IPS-18c (cell line): Measurements from ENCODE around the gene PLGRKT.
A peak's percentile ranks its signal among the peaks of the same experiment; 100 is the strongest.
"Not testable (repeated sequence)": the region's sequence is repeated elsewhere in the genome, so short reads cannot be mapped to it uniquely, and the experiment has no call there.

Experiments used
- H3K4me3 ChIP-seq: 2 replicates; pipeline ENCODE4 v1.7.0; 2013; ENCODE audit warnings: low read depth, mild to moderate bottlenecking, low read length, moderate library complexity; ENCODE audit not compliant: insufficient read depth
- H3K9me3 ChIP-seq: one replicate; pipeline ENCODE4 v1.6.1; 2013; ENCODE audit warnings: mild to moderate bottlenecking, low read length, moderate library complexity; ENCODE audit not compliant: control insufficient read depth, insufficient read depth

The PLGRKT gene

DNA sequence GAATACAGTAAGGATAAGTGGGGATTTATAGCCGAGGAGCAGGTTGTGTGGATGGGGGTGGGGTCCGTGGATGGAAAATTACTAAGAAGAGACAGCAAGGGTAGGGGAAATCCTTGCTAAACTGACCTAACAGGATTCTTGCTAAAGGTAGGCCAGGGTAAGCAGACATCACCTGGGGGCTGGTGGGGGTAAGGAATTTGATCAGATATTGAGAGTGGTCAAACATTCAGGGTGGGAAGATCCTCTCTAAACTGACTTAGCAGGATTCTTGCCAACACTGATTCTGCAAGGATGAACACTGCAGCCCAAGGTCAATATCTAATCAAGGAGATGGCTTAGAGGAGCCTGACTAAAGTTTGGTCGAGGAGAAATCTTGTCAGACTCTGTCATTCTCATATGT lies 2.7 kb upstream of the PLGRKT start:
- no peak overlapping the region for H3K4me3 ChIP-seq

DNA sequence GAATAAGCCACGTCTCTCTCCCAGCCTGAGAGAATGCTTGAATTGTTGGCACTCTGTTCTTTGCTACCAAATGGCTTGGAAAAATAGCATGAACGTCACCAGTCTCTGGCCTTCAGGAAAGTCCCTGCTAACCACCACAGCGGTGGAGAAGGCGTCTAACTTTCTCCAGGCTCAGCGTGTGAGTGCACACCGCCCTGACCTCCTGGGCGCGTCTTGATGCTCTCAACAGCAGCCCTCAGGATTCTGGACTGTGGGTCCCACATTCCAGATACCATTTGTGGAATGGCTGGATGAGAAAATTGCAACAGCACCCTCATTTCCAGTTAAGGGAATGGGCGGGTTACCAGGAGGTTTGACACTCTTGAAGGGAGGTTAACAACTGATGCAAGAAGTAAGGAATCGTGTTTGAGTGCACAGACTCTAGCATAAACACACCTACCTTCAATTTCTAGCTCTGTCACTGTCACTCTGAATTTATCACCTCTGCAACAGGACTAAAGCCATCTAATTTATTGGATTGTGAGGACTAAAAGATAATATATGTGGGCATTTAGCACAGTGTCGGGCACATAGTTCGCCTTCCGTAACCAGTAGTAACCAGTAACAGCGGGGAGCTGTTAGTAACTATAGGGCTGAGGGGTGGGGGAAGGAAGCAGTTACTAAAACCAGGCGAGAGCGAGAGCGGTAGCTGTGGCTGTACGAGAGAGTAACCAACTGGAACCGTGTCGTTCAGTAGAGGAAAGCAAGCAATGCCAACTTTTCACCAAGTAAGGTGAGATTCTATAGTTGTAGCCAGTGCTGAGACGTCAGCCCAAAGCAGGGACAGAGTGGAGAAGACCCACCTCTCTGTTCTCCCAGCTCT lies 807 bp upstream of the PLGRKT start:
- Histone ChIP-seq H3K9me3 (peaks cover 4% of the 10 kb centered on the region), H3K4me3 (peak overlapping the region; percentile 70)

More for the DNA sequence above, 2.7 kb upstream of the PLGRKT start:
- H3K9me3 ChIP-seq = no peaks in the 10 kb centered on the region

DNA sequence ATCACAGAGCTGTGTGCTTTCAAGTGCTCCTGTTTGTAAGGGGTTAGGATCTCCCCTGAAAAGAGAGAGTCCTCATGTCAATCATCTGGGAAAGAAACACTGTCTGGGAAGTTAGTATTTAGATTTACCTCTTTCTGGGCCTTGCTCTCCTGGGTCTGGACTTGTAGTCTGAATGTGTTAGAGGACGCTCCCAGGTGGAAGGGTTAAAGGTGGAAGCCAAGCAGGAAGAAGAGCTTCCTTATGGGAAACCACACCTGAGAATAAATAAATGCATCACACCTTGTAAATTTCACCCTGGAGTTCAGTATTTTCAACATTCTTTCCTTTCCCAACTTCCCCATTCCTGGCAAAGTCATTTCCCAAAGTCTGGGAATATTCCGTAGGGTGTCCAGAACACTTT lies 1.3 kb downstream of the PLGRKT start:
- H3K4me3 ChIP-seq = no peak overlapping the region; the same call in 1 of the 2 replicates
- H3K9me3 ChIP-seq = peaks cover 12% of the 10 kb centered on the region

DNA sequence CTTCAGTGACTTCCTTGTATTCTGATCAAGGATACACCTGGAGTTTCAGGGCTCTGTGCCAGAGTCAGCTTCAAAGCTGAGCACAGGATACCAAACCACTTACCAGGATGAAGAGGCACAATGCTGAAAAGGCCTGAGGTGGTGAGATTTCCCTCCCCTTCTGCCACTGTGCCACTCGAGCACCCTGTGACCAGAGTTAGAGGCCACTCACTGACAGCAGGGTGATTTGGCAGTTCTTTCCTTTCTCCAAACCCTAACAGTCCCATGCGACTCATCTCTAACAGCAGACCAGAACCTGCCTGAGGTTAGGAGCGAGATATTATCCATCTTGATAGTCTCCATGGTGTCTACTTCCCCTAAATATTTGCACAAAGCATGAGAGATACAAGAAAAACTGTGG lies 1.8 kb downstream of the PLGRKT start:
- peaks cover 12% of the 10 kb centered on the region for H3K9me3 ChIP-seq
- H3K4me3 ChIP-seq = peak overlapping the region; percentile 9; the same call in 1 of the 2 replicates

DNA sequence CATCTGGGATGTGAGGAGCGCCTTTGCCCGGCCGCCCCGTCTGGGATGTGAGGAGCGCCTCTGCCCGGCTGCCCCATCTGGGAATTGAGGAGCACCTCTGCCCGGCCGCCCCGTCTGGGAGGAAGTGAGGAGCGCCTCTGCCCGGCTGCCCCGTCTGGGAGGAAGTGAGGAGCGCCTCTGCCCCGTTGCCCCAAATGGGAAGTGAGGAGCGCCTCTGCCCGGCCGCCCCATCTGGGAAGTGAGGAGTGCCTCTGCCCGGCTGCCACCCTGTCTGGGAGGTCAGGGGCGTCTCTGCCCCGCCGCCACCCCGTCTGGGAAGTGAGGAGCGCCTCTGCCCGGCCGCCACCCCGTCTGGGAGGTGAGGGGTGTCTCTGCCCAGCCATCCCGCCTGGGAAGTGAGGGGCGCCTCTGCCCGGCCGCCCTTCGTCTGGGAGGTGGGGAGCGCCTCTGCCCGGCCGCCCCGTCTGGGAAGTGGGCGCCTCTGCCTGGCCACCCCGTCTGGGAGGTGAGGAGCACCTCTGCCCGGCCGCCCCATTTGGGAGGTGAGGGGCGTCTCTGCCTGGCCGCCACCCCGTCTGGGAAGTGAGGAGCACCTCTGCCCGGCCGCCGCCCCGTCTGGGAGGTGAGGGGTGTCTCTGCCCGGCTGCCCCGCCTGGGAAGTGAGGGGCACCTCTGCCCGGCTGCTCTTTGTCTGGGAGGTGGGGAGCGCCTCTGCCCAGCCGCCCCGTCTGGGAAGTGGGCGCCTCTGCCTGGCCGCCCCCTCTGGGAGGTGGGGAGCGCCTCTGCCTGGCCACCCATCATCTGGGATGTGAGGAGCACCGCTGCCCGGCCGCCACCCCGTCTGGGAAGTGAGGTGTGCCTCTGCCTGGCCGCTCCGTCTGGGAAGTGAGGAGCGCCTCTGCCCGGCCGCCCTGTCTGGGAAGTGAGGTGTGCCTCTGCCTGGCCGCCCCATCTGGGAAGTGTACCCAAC lies 3.6 kb downstream of the PLGRKT start:
- H3K4me3 ChIP-seq = not testable (repeated sequence)
- peaks cover 12% of the 10 kb centered on the region for H3K9me3 ChIP-seq

DNA sequence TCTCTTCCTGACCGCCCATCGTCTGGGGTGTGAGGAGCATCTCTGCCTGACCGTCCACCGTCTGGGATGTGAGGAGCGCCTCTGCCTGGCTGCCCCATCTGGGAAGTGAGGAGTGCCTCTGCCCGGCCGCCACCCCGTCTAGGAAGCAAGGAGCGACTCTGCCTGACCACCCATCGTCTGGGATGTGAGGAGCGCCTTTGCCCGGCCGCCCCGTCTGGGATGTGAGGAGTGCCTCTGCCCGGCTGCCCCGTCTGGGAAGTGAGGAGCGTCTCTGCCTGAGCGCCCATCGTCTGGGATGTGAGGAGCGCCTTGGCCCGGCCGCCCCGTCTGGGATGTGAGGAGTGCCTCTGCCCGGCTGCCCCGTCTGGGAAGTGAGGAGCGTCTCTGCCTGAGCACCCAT lies 4.4 kb downstream of the PLGRKT start:
- H3K9me3 ChIP-seq = peaks cover 12% of the 10 kb centered on the region

DNA sequence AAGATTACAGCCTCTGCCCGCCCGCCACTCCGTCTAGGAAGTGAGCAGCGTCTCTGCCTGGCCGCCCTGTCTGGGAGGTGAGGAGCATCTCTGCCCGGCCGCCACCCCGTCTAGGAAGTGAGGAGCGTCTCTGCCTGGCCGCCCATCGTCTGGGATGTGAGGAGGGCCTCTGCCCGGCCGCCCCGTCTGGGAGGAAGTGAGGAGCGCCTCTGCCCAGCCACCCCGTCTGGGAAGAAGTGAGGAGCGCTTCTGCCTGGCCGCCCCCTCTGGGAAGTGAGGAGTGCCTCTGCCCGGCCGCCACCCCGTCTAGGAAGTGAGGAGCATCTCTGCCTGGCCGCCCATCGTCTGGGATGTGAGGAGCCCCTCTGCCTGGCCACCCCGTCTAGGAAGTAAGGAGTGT lies 4.8 kb downstream of the PLGRKT start:
- H3K9me3 ChIP-seq = peaks cover 12% of the 10 kb centered on the region
- not testable (repeated sequence) for H3K4me3 ChIP-seq

More for the DNA sequence above, 4.4 kb downstream of the PLGRKT start:
- not testable (repeated sequence) for H3K4me3 ChIP-seq

DNA sequence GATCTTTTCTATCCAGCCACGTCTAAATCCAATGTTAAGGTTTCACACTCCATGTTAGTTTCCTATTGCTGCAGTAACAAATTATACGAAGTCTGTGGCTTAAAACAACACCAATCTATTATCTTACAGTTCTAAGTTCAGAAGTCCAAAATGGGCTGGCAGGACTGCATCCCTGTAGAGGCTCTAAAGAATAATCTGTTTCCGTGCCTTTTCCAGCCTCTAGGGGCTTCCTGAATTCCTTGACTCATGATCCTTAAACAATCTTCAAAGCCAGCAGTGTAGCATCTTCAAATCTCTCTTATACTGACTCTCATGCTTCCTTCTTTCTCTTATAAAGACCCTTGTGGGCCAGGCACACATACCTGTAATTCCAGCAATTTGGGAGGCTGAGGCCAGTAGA lies 6.8 kb downstream of the PLGRKT start:
- H3K9me3 ChIP-seq = peaks cover 12% of the 10 kb centered on the region
- H3K4me3 ChIP-seq = no peak overlapping the region

DNA sequence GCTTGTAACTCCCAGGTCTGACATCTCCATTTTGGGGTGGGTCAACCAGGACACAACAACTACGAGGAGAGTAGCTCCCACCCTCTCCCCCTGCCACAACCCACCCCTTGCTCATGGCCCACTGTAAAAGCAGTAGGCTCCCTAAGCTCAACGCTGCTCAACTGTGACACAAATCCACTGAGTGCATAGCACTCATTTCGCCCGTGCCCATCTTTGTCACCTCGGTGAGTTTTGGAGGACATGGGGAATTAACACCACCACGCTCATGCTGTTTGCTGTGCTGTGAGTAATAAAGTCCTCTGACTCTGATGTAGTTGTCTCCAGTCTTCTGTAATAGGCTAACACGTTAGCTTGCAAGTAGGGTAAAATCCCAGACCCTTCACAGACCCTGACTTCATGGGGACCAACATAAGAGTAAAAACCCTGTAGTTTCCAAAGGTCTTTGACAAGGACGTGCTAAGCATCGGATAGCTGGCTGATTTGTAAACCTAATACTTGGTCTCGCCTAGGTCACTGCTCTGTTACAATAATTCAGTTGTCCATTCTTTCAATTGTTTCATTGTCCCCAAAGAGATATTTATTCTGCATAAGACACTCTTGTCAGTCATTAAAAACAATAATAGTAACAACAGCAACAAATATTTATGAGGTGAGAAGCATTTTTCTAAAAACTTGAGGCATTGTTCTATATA lies 7.7 kb downstream of the PLGRKT start:
- H3K9me3 ChIP-seq = peaks cover 12% of the 10 kb centered on the region

DNA sequence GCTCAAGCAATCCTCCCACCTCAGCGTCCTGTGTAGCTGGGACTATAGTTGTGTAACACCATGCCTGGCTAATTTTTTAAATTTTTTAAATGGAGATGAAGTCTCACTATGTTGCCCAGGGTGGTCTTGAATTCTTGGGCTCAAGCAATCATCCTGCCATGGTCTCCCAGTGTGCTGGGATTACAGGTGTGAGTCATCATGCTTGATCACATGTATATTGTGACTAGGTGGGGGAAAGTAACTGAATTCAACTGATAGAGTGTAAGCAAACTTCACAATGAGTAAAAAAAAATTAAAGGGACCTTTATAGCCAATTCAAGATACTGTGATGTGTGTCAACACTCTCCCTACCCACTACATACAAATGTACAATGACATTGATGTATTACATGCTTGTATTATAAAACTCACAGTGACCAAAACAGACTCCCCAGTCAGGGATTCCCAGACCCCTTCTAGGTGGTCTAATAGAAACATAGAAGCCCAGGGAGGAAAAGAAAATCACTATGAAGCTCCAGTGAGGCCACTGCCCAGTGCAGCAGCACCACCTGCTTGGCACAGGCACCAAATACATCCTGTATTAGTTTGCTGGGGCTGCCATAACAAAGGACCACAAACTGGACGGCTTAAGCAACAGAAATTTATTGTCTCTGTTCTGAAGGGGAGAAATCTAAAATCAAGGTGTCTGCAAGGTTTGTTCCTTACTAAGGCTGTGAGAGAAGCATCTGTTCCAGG lies 8.8 kb downstream of the PLGRKT start:
- Histone ChIP-seq H3K9me3 (peaks cover 10% of the 10 kb centered on the region), H3K4me3 (no peak overlapping the region)

More for the DNA sequence above, 7.7 kb downstream of the PLGRKT start:
- H3K4me3 ChIP-seq = no peak overlapping the region

DNA sequence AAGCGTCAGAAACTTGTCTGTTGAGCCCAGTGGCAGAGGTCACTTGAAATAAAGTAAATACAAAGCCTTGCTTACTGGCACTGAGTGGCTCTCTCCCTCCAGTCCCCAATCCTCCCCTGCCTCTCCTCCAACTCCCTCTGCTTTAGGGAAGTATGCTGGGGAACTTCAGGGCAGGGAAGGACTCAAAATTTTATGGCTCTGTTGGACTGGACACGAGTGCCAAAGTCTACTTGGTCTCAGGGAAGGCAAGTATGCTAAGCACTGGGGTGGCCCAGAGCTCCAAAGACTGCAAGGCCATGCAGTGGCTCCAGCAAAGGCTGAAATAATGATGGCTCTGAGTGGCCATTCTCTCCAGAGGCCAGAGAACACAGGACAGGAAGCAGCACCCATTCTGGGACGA lies 9.6 kb downstream of the PLGRKT start:
- no peak overlapping the region for H3K4me3 ChIP-seq
- H3K9me3 ChIP-seq = peaks cover 7% of the 10 kb centered on the region

DNA sequence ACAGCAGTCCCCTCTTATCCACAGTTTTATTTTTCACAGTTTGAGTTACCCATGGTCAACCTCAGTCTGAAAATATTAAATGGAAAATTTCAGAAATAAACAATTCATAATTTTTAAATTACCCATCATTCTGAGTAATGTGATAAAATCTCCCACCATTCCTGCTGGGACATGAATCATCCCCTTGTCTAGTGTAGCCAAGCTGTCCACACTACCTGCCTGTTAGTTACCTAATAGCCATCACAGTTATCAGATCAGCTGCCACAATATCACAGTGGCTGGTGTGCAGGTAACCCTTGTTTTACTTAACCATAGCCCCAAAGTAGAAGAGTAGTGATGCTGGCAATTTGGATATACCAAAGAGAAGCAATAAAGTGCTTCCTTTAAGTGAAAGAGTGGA lies 10.7 kb downstream of the PLGRKT start:
- H3K9me3 ChIP-seq = no peaks in the 10 kb centered on the region

DNA sequence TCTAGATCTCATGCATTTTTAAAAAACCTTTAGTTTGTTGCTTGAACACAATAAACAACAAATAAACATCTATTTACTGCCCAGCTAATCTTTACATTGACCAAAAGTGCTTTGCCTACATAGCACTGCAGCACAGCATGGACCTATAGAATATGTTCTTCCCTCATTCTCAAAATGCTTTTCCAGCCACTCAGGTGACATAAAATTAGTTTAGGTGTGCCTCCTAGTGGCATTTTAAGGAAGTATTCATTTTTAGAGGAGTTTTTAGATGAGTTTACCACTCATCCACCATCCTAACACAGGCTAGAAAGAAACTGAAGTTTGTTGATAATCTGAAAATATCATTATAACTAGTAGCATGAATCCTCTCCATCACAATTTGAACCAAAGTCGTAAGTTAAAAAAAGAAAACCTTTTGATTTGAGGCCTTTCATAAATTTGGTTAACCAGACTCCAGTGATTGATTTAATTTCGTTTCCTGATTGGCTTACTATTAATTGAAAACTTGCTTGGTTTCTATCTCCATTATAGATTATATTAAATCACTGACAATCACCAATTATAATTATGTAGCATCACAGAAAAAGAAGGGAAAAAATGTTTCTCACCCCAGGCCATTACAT lies 12.6 kb downstream of the PLGRKT start:
- H3K9me3 ChIP-seq = no peaks in the 10 kb centered on the region
- H3K4me3 ChIP-seq = no peak overlapping the region

More for the DNA sequence above, 10.7 kb downstream of the PLGRKT start:
- H3K4me3 ChIP-seq = no peak overlapping the region

DNA sequence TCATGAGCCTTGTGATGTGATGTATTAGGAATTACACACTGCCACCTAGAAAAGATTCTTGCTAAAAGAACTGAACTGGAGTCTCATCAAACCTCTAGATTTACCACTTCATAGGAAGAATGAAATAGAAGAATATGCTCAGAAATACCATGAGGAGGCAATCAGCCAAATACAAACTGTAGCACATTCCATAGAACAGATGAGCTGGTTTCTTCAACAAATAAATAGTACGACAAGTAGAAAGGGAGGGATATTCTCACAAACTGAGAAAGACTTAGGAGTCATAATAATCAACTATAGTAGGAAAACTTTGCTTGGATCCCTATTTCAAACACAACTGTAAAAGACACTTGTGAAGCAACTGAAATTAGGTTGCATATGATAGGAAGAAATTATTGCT lies 15.4 kb downstream of the PLGRKT start:
- no peak overlapping the region for H3K4me3 ChIP-seq
- H3K9me3 ChIP-seq = no peaks in the 10 kb centered on the region

DNA sequence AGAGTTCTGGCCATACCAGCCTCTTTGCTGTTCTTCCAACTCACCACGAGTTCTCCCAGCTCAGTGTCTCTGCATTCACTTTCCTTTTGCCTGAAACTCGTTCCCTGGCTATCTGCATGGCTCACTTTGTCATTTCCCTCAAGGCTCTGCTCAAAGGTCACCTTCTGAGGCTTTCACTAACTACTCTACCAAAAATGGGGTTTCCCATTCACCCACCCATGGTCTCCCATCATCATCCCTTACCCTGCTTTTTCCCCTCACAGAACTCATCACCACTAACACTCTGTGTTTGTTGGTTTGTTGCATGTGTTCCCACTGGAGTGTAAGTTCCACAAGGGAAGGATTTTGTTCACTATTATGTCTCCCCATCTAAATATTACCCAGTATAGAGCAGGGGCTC lies 16.6 kb downstream of the PLGRKT start:
- Histone ChIP-seq H3K4me3 (no peak overlapping the region), H3K9me3 (no peaks in the 10 kb centered on the region)

DNA sequence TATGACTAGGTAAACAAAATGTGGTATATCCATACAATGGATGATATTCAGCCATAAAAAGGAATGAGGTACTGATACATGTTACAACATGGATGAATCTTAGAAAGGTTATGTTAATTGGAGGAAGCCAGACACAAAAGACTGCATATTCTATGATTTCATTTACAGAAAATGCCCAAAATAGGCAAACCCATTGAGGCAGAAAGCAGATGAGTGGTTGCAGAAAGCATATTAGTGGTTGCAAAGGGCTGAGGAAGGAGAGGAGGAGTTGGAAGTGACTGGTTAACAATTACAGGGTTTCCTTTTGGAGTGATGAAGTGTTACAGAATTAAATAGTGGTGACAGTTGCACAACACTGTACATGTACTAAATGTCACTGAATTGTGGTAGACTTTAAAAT lies 17.7 kb downstream of the PLGRKT start:
- no peaks in the 10 kb centered on the region for H3K9me3 ChIP-seq
- H3K4me3 ChIP-seq = no peak overlapping the region
